NCI-H510A treated with DMSO at 0.1 percent for 48 hours (cell line): ENCODE results near the gene ZMYM1.
"Not testable (repeated sequence)": the region's sequence is repeated elsewhere in the genome, so short reads cannot be mapped to it uniquely, and the experiment has no call there.

Experiments used
- DNase-seq: peaks from one replicate; lab custom pipeline; 2025; lab: John Stamatoyannopoulos, UW

Gene ZMYM1

GRCh38 chr1:35076426-35076825 lies 2.8 kb upstream of the ZMYM1 start:
- not testable (repeated sequence) for DNase-seq

- no peak for DNase-seq
Observed at GRCh38 chr1:35080171-35080854, 1.1 kb downstream of the ZMYM1 start.

- no peak for DNase-seq
Observed at GRCh38 chr1:35085421-35085820, 6.2 kb downstream of the ZMYM1 start.

GRCh38 chr1:35097224-35097623 lies 18.0 kb downstream of the ZMYM1 start:
- no peak for DNase-seq

GRCh38 chr1:35111106-35111505 lies 31.9 kb downstream of the ZMYM1 start:
- no peak for DNase-seq

GRCh38 chr1:35112668-35113067 lies 33.5 kb downstream of the ZMYM1 start:
- no peak for DNase-seq

GRCh38 chr1:35115459-35116383 lies 36.5 kb downstream of the ZMYM1 start:
- DNase-seq, result no peak

GRCh38 chr1:35120458-35121133 lies 41.4 kb downstream of the ZMYM1 start:
- no peak for DNase-seq

- no peak for DNase-seq
Observed at GRCh38 chr1:35122311-35122710, 43.1 kb downstream of the ZMYM1 start.

GRCh38 chr1:35126546-35126945 lies 47.4 kb downstream of the ZMYM1 start:
- DNase-seq, result no peak

- DNase-seq, result no peak
Observed at GRCh38 chr1:35129080-35129479, 49.9 kb downstream of the ZMYM1 start.

GRCh38 chr1:35136780-35137179 lies 57.6 kb downstream of the ZMYM1 start:
- no peak for DNase-seq

- not testable (repeated sequence) for DNase-seq
Observed at GRCh38 chr1:35137590-35137989, 58.4 kb downstream of the ZMYM1 start.

- not testable (repeated sequence) for DNase-seq
Observed at GRCh38 chr1:35142294-35142693, 63.1 kb downstream of the ZMYM1 start.

GRCh38 chr1:35142728-35143127 lies 63.5 kb downstream of the ZMYM1 start:
- DNase-seq, result not testable (repeated sequence)

- no peak for DNase-seq
Observed at GRCh38 chr1:35143737-35144508, 64.7 kb downstream of the ZMYM1 start.

- DNase-seq, result not testable (repeated sequence)
Observed at GRCh38 chr1:35145892-35146549, 66.8 kb downstream of the ZMYM1 start.

- DNase-seq, result no peak
Observed at GRCh38 chr1:35151220-35151619, 72.0 kb downstream of the ZMYM1 start.

- no peak for DNase-seq
Observed at GRCh38 chr1:35164893-35165292, 85.7 kb downstream of the ZMYM1 start.
